Hematopoietic multipotent progenitor cell treated with erythropoietin and hydrocortisone succinate and interleukin-3 and kit ligand, for 6 days (in vitro differentiated cells): ENCODE measurements around the gene SV2B.
A peak's percentile ranks its signal among the peaks of the same experiment; 100 is the strongest.

Experiments
- DNase-seq: peaks from one replicate; pipeline ENCODE4 v3.0.0-alpha.2; 2015

Gene SV2B

GRCh38 chr15:91279486-91279885, 179.4 kb downstream of the SV2B start:
- DNase-seq: no peak

GRCh38 chr15:91281947-91282346, 181.9 kb downstream of the SV2B start:
- no peak for DNase-seq

- no peak for DNase-seq
Observed at GRCh38 chr15:91282486-91282885, 182.4 kb downstream of the SV2B start.

GRCh38 chr15:91283155-91283554, 183.1 kb downstream of the SV2B start:
- no peak for DNase-seq

- no peak for DNase-seq
Observed at GRCh38 chr15:91284758-91285466, 184.9 kb downstream of the SV2B start.

GRCh38 chr15:91289324-91289723, 189.3 kb downstream of the SV2B start:
- peak; percentile 64 for DNase-seq

GRCh38 chr15:91290553-91290952, 190.5 kb downstream of the SV2B start:
- no peak for DNase-seq

GRCh38 chr15:91291673-91292072, 191.6 kb downstream of the SV2B start:
- DNase-seq: peak; percentile 63

GRCh38 chr15:91294344-91294743, 194.3 kb downstream of the SV2B start:
- no peak for DNase-seq

- no peak for DNase-seq
Observed at GRCh38 chr15:91294795-91295194, 194.7 kb downstream of the SV2B start.

GRCh38 chr15:91298101-91298500, 198.0 kb downstream of the SV2B start:
- no peak for DNase-seq

GRCh38 chr15:91302588-91303439, 202.8 kb downstream of the SV2B start:
- peak; percentile 88 for DNase-seq

- no peak for DNase-seq
Observed at GRCh38 chr15:91304210-91304609, 204.2 kb downstream of the SV2B start.

GRCh38 chr15:91304786-91305185, 204.7 kb downstream of the SV2B start:
- DNase-seq: no peak

GRCh38 chr15:91306144-91306543, 206.1 kb downstream of the SV2B start:
- no peak for DNase-seq

GRCh38 chr15:91307601-91308000, 207.5 kb downstream of the SV2B start:
- DNase-seq: no peak

GRCh38 chr15:91308199-91308598, 208.1 kb downstream of the SV2B start:
- peak; percentile 79 for DNase-seq

GRCh38 chr15:91308855-91309254, 208.8 kb downstream of the SV2B start:
- DNase-seq: peak; percentile 9

GRCh38 chr15:91311986-91312385, 211.9 kb downstream of the SV2B start:
- peak; percentile 52 for DNase-seq

- DNase-seq: no peak
Observed at GRCh38 chr15:91316126-91316525, 216.1 kb downstream of the SV2B start.

- DNase-seq: peak; percentile 61
Observed at GRCh38 chr15:91318516-91318915, 218.5 kb downstream of the SV2B start.

GRCh38 chr15:91318931-91319330, 218.9 kb downstream of the SV2B start:
- DNase-seq: peak; percentile 38

- no peak for DNase-seq
Observed at GRCh38 chr15:91319371-91320059, 219.5 kb downstream of the SV2B start.

GRCh38 chr15:91320101-91320500, 220.0 kb downstream of the SV2B start:
- DNase-seq: peak; percentile 63
